HG02642 (cell line): Measurements from ENCODE around the gene C6orf58.
"Not testable (repeated sequence)": the region's sequence is repeated elsewhere in the genome, so short reads cannot be mapped to it uniquely, and the experiment has no call there.

Source experiments
- ATAC-seq: cut with Tn5 transposase; IDR thresholded peaks from one replicate; pipeline ENCODE4 v1.9.1; 2021; ENCODE audit warnings: mild to moderate bottlenecking; ENCODE audit not compliant: unreplicated experiment, poor library complexity

The C6orf58 gene

DNA sequence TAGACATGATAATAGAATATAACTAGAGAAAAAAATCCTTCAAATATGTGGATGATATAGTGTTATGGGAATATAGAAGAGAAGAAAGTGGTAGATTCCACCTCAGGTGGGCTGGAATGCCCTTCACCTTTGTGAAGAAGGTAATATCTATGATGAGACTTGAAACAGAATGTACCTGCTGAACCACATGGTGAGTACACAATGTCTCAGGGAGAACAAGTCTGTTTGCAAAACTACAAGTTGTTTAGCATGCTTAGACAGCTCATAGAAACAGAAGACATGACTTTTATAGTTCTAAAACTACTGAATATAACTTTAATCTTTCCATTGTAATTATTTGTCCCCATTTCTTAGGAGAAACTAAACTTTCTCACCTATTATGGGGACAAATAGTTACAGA is 12.2 kb downstream of the C6orf58 start:
- ATAC-seq: no peak

DNA sequence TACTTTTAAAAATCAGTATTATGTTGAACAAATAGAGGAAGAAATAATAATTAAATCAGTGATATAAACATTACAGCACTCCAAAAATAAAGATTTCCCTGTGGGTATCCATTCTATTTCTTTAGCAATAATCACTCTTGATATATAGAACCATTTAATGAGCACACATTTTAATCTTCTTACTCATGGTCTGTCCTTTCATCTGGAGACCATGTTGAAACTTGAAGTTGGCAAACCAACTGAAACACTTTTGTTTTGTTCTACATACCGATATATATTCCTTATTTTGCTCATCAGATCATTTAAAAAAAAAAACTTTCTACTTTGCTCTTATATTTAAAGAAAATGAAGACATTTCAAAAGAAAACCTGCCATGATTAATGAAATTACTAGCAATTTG is 13.4 kb downstream of the C6orf58 start:
- ATAC-seq: no peak

DNA sequence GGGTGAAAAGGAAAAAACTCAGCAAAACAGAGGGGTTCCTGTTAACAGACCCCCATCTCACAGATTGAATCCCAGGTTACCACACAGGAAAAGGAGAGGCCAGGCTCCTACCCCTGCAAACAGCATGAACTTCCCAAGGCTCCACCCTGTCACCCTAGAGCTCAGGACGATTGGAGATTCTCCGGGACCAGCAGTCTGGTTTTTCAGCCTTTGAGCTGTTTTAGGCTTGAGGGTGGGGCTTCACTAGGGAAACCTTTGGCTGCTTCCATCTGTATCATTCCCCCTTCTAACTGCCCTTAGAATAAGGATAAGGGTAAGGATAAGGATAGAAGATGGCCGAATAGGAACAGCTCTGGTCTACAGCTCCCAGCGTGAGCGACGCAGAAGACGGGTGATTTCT is 16.0 kb downstream of the C6orf58 start:
- ATAC-seq: no peak

GRCh38 chr6:127593456-127593855 is 16.5 kb downstream of the C6orf58 start:
- not testable (repeated sequence) for ATAC-seq

DNA sequence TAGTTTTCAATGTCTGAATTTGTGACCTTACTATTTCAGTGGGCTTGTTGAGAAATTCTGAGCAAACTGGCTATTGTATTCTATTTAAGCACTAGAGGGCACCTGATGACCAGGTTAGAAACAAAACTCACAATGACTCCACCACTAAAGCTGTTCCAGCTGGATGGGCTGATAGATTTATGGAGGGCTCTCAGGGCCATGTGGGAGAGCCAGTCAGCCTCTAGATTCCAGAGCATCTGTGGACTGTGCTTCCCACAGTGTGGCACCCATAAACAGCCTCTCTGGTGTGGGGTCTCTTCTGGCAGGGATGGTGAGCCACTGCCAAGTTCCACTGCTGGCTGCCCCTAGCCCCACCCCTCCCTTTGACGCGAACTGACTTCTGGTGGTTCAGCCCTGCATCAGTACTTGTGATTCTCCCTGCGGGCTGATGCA is 29.2 kb downstream of the C6orf58 start:
- no peak for ATAC-seq

GRCh38 chr6:127608554-127609270 is 31.7 kb downstream of the C6orf58 start:
- no peak for ATAC-seq

GRCh38 chr6:127618729-127619128 is 41.8 kb downstream of the C6orf58 start:
- ATAC-seq: no peak

DNA sequence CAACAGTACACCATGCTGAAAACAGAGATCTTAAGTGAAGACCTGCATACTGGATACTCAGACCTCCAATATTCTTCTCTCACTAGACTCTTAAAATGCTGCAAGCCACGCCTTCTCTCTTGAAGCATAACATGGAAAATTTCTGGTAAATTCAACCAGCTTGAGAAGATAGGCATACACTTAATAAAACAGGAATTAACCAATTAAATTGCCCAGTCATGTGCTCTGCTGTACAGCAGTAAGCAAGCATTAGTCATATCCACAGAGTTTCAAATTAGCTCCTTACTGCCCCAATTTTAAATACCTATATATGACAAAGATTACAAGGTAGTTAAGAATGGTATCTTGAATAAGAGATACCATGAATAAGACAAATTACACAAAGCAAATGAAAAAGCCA is 53.8 kb downstream of the C6orf58 start:
- ATAC-seq: no peak

- no peak for ATAC-seq
Observed at GRCh38 chr6:127634178-127634577, 57.2 kb downstream of the C6orf58 start.

DNA sequence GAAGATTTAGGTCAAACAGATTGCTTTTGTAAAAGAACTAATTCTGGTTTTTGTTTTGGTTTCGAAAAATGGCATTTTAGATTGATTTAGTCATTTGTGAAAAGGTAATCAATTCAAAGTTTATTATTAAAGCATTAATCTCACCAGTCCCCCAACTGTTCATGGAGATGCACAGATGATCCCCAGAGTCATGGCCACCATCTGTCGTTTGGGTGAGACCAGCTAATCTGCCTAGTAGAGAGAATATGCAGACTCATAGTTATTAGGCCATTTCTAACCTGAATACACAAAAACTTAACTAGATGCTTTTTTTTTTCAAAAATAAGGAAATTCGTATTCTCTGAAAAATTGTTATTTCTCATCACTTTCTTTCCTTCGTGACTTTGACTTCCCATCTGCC is 58.1 kb downstream of the C6orf58 start:
- no peak for ATAC-seq

GRCh38 chr6:127637830-127638409 is 60.9 kb downstream of the C6orf58 start:
- ATAC-seq: no peak
